B cell (primary cell): ENCODE results near the gene ZNF692.

Source experiments
- CTCF ChIP-seq: fragments of 200-600 bp; IDR thresholded peaks from one replicate; pipeline ENCODE4 v1.8.0; 2022; ENCODE audit warnings: antibody characterized with exemption, mild to moderate bottlenecking
- EZH2 ChIP-seq: IDR thresholded peaks from 2 replicates; pipeline ENCODE4 v1.6.1; 2012; ENCODE audit warnings: borderline replicate concordance, low read depth, mild to moderate bottlenecking, moderate library complexity, low read length; ENCODE audit not compliant: insufficient read depth, poor library complexity, severe bottlenecking

GRCh38 chr1:248824701-248825100, 34.2 kb downstream of the ZNF692 start:
- TF ChIP-seq CTCF (no peak), EZH2 (no peak)
